HepG2 (cell line): ENCODE measurements around the gene NDP. TPM values are rescaled to one million over a fixed set of nuclear protein-coding genes. Genes with fewer than 3 reads are reported as not detected.

Source experiments
- ATAC-seq: fragments of 200-7000 bp; cut with Tn5 transposase; 3 replicates; pipeline ENCODE4 v1.9.1; 2020; ENCODE audit warnings: mild to moderate bottlenecking, moderate library complexity
- BruUV-seq: library from RNA; stranded (reverse); fragments of 400-500 nt; replicated peaks from 2 replicates; lab custom pipeline; 2021; lab: Mats Ljungman, UMichigan
- CTCF ChIA-PET: fragments of 300-600 bp; formaldehyde crosslinking; extraction: SDS; loops from one replicate; lab custom pipeline; 2021; ENCODE audit warnings: low total read pairs, inconsistent platforms, low intra/inter-chr PET ratio; lab: Yijun Ruan, JAX
- POLR2A ChIA-PET: fragments of 350-600 bp; sonication (Branson Sonifier 250); formaldehyde crosslinking; loops from one replicate; lab custom pipeline; 2020; ENCODE audit warnings: antibody characterized with exemption, inconsistent platforms; lab: Yijun Ruan, JAX
- DNase-seq: peaks from one replicate; pipeline ENCODE4 v3.0.0-alpha.2; 2015; ENCODE audit warnings: low spot score
- FAIRE-seq: peaks from 3 replicates; lab custom pipeline; 2011; peaks lifted over from hg19 to GRCh38; lab: Jason Lieb, UNC
- H2AFZ ChIP-seq: one replicate; pipeline ENCODE4 v1.6.1; 2011; ENCODE audit warnings: low read length, inconsistent platforms
- H3K27ac ChIP-seq: fragments of 300-600 bp; 3 replicates; pipeline ENCODE4 v1.8.0; 2011; ENCODE audit warnings: mixed run types, mild to moderate bottlenecking, mixed read lengths, low read length, inconsistent platforms; ENCODE audit not compliant: insufficient read depth; ENCODE audit errors: extremely low read length
- H3K27me3 ChIP-seq, 2 experiments: fragments of 200-600 bp in 1 of 2; 2 replicates in 1 of 2; 3 replicates in 1 of 2; pipeline versions ENCODE4 v1.6.0 to v1.8.0; 2011; ENCODE audit warnings: low read length in 2 of 2, mild to moderate bottlenecking in 2 of 2, moderate library complexity in 2 of 2, inconsistent platforms in 1 of 2; ENCODE audit not compliant: insufficient read depth in 2 of 2, control insufficient read depth in 1 of 2
- H3K36me3 ChIP-seq, 2 experiments: fragments of 200-600 bp in 1 of 2; replicated peaks in 1 of 2; 2 replicates in 1 of 2; 3 replicates in 1 of 2; pipeline versions ENCODE4 v1.5.1 to v1.8.0; 2011; ENCODE audit warnings: low read length in 2 of 2, inconsistent platforms in 1 of 2; ENCODE audit not compliant: insufficient read depth in 2 of 2, control insufficient read depth in 1 of 2
- H3K4me1 ChIP-seq: 2 replicates; pipeline ENCODE4 v1.5.1; 2012; ENCODE audit warnings: low read length, inconsistent platforms; ENCODE audit not compliant: insufficient read depth
- H3K4me2 ChIP-seq: 2 replicates; pipeline ENCODE4 v1.6.0; 2011; ENCODE audit warnings: low read depth, low read length, inconsistent platforms
- H3K4me3 ChIP-seq, 3 experiments: fragments of 200-600 bp in 1 of 3; sonication (generic), shearing (Covaris generic) in 1 of 3; replicated peaks in 1 of 3; 2 replicates each; pipeline ENCODE4 v1.5.1; 2011 to 2016; ENCODE audit warnings: low read length in 3 of 3, inconsistent platforms in 2 of 3, low read depth in 2 of 3, mild to moderate bottlenecking in 2 of 3, control low read depth in 1 of 3, mixed read lengths in 1 of 3; ENCODE audit not compliant: insufficient read depth in 1 of 3
- H3K79me2 ChIP-seq: one replicate; pipeline ENCODE4 v1.6.1; 2011; ENCODE audit warnings: low read length, inconsistent platforms; ENCODE audit not compliant: insufficient read depth
- H3K9ac ChIP-seq: 2 replicates; pipeline ENCODE4 v1.6.0; 2011; ENCODE audit warnings: mild to moderate bottlenecking, low read depth, low read length, inconsistent platforms; ENCODE audit not compliant: insufficient read depth
- H3K9me3 ChIP-seq: 2 replicates; pipeline ENCODE4 v1.5.1; 2012; ENCODE audit warnings: mild to moderate bottlenecking, low read length
- H4K20me1 ChIP-seq: 2 replicates; pipeline ENCODE4 v1.6.0; 2011; ENCODE audit warnings: inconsistent platforms, mild to moderate bottlenecking, low read length, moderate library complexity; ENCODE audit not compliant: insufficient read depth
- ISX ChIP-seq: sonication (generic); formaldehyde crosslinking; conservative IDR thresholded peaks from 2 replicates; pipeline ENCODE4 v1.5.0; 2020; ENCODE audit warnings: missing genetic modification reagents
- MLX ChIP-seq: IDR thresholded peaks from 2 replicates; pipeline ENCODE4 v1.6.1; 2016
- ZBED4 ChIP-seq: sonication (generic); formaldehyde crosslinking; IDR thresholded peaks from 2 replicates; pipeline ENCODE4 v1.4.0; 2020; ENCODE audit warnings: missing genetic modification reagents, borderline replicate concordance
- ZBTB10 ChIP-seq: sonication (generic); formaldehyde crosslinking; IDR thresholded peaks from 2 replicates; pipeline ENCODE4 v1.4.0; 2020; ENCODE audit warnings: missing genetic modification reagents, borderline replicate concordance
- ZNF547 ChIP-seq: sonication (generic); formaldehyde crosslinking; IDR thresholded peaks from 2 replicates; pipeline ENCODE4 v1.5.1; 2020; ENCODE audit warnings: mild to moderate bottlenecking, missing genetic modification reagents
- WGBS: methylation state at CpG from one replicate; pipeline ENCODE4 v1.1.6; 2017; ENCODE audit warnings: low lambda C conversion rate; 5-methylcytosine and 5-hydroxymethylcytosine counted together
- in situ Hi-C: cut with HindIII; loops from 2 replicates; pipeline ENCODE4 v1.10.0; 2017; ENCODE audit warnings: low pct_unique_long_range_greater_than_20kb; ENCODE audit not compliant: extremely low pct_ligation_motif_present
- intact Hi-C: fragments of 100-400 bp; cut with micrococcal nuclease; formaldehyde crosslinking; loops from one replicate; pipeline ENCODE4 v1.10.0; 2022; ENCODE audit not compliant: unreplicated experiment
- polyA plus RNA-seq, 8 experiments: library from polyadenylated mRNA; depleted of rRNA in 3 of 8; stranded (reverse) in 7 of 8; unstranded in 1 of 8; fragments of >200 nt; fragmentation: Illumina TruSeq in 4 of 8; extraction: Trizol in 4 of 8; gene quantifications; 2 replicates each; pipeline versions ENCODE4 v1.2.1 to v1.2.3, GENCODE V29; 2011 to 2016; ENCODE audit warnings: low read depth in 4 of 8, missing spikeins in 1 of 8, mixed read lengths in 1 of 8; ENCODE audit not compliant: insufficient read depth in 1 of 8
- total RNA-seq, 5 experiments: library from RNA; depleted of rRNA; stranded (reverse); fragments of >200 nt; fragmentation: Illumina TruSeq; extraction: Trizol; gene quantifications; 2 replicates each; pipeline ENCODE4 v1.2.3, GENCODE V29; 2016; ENCODE audit warnings: low read depth in 1 of 5
- TF ChIP-seq, protein P1 (sequence below): sonication (generic); formaldehyde crosslinking; IDR thresholded peaks from 2 replicates; pipeline ENCODE4 v1.4.0; 2020; ENCODE audit warnings: mild to moderate bottlenecking, missing genetic modification reagents
- TF ChIP-seq, protein P2 (sequence below): sonication (generic); formaldehyde crosslinking; IDR thresholded peaks from 2 replicates; pipeline ENCODE4 v1.9.0; 2021; ENCODE audit warnings: missing genetic modification reagents, mild to moderate bottlenecking, borderline replicate concordance

The NDP gene
- total and polyA plus RNA-seq, 2 of the 13 experiments (the other 11 are each of a cell fraction or from before 2014, with no cell fraction given): not detected

DNA sequence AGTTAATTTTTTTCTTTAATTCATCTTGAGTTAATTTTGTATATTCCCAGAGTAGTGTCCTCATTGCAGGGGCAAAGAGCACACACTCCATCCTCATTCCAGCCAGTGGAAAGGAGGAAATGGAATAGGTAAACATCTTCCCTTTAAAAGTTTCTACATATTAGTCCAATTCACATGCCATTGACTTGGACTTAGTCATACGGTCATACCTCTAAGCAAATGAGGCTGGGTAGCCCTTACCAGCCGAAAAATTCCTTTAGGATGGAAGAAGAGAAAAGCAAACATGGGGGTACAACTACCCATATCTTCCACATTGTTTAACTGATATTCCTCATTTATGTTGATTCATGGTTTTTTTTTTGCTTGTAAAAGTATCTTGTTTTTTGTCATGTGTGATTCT is 37.4 kb upstream of the NDP start:
- intact Hi-C loops: no loop called here
- ATAC-seq: no peak
- no TSS peak for BruUV-seq
- Histone ChIP-seq H2AFZ (no peak overlapping the region), H3K9ac (no peak overlapping the region), H3K4me1 (no peaks in the 10 kb centered on the region), H3K79me2 (no peaks in the 10 kb centered on the region), H3K4me3 (no peak overlapping the region), H3K27me3 (no peaks in the 10 kb centered on the region), H3K9me3 (no peaks in the 10 kb centered on the region), H3K27ac (no peak overlapping the region), H4K20me1 (no peaks in the 10 kb centered on the region), H3K4me2 (no peak overlapping the region), H3K36me3 (no peaks in the 10 kb centered on the region)
- ChIA-PET POLR2A (no interaction called here), CTCF (no interaction called here)
- DNase-seq: no peak
- no peak for FAIRE-seq
- in situ Hi-C loops: no loop called here
- 9% methylated on average over 2 of the region's 2 CpGs for WGBS
- TF ChIP-seq ISX (CRISPR knock-in tag) (no peak), MLX (CRISPR knock-in tag) (no peak), ZBTB10 (no peak), ZNF547 (CRISPR knock-in tag) (no peak), ZBED4 (CRISPR knock-in tag) (no peak)
- TF ChIP-seq, protein P1, sequence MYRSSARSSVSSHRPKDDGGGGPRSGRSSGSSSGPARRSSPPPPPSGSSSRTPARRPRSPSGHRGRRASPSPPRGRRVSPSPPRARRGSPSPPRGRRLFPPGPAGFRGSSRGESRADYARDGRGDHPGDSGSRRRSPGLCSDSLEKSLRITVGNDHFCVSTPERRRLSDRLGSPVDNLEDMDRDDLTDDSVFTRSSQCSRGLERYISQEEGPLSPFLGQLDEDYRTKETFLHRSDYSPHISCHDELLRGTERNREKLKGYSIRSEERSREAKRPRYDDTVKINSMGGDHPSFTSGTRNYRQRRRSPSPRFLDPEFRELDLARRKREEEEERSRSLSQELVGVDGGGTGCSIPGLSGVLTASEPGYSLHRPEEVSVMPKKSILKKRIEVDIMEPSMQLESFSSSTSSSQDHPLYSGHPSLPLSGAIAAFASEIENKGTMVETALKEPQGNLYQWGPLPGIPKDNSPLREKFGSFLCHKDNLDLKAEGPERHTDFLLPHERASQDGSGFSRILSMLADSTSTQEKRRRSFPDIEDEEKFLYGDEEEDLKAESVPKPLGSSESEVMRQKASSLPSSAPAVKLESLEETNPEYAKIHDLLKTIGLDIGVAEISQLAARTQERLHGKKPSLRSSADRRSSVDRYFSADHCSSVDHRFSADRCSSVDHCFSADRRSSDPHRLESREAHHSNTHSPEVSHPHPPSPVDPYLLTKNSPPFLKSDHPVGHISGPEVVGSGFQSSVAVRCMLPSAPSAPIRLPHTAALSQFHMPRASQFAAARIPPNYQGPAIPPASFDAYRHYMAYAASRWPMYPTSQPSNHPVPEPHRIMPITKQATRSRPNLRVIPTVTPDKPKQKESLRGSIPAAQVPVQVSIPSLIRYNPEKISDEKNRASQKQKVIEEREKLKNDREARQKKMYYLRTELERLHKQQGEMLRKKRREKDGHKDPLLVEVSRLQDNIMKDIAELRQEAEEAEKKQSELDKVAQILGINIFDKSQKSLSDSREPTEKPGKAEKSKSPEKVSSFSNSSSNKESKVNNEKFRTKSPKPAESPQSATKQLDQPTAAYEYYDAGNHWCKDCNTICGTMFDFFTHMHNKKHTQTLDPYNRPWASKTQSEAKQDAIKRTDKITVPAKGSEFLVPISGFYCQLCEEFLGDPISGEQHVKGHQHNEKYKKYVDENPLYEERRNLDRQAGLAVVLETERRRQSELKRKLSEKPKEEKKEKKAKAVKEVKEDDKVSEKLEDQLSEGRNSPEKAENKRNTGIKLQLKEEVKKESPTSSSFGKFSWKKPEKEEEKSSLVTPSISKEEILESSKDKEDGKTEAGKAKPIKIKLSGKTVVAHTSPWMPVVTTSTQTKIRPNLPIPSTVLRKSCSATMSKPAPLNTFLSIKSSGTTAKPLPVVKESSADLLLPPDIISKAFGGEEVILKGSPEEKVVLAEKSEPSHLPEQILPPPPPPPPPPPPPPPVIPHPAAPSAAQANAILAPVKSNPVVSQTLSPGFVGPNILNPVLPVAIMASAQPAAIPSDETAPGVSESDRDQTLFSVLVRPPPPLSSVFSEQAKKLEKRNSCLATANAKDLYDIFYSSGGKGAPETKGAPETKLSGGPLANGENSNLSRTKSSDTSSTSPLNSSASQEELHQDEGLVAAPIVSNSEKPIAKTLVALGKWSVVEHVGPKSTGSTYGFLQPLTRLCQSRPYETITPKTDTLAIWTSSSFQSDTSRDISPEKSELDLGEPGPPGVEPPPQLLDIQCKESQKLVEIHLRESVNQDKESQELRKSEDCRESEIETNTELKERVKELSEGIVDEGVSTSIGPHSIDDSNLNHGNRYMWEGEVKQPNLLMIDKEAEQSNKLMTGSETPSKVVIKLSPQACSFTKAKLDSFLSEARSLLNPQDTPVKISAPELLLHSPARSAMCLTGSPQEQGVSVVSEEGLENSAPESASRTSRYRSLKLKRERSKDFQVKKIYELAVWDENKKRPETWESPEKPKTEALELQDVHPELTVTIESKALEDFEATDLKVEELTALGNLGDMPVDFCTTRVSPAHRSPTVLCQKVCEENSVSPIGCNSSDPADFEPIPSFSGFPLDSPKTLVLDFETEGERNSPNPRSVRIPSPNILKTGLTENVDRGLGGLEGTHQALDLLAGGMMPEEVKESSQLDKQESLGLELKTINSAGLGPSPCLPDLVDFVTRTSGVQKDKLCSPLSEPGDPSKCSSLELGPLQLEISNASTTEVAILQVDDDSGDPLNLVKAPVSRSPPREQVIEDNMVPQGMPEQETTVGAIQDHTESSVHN (CRISPR knock-in tag): no peak
- TF ChIP-seq, protein P2, sequence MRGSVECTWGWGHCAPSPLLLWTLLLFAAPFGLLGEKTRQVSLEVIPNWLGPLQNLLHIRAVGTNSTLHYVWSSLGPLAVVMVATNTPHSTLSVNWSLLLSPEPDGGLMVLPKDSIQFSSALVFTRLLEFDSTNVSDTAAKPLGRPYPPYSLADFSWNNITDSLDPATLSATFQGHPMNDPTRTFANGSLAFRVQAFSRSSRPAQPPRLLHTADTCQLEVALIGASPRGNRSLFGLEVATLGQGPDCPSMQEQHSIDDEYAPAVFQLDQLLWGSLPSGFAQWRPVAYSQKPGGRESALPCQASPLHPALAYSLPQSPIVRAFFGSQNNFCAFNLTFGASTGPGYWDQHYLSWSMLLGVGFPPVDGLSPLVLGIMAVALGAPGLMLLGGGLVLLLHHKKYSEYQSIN (CRISPR knock-in tag): no peak
